ENCODE results near the gene RHOA. TPM values are rescaled to one million over a fixed set of nuclear protein-coding genes. Genes with fewer than 3 reads are reported as not detected.
A peak's percentile ranks its signal among the peaks of the same experiment; 100 is the strongest.
"Not testable (repeated sequence)": the region's sequence is repeated elsewhere in the genome, so short reads cannot be mapped to it uniquely, and the experiment has no call there.

Gene RHOA
- total RNA-seq, 4 donors from 2014 or later = 244 to 411 (median 282) TPM

DNA sequence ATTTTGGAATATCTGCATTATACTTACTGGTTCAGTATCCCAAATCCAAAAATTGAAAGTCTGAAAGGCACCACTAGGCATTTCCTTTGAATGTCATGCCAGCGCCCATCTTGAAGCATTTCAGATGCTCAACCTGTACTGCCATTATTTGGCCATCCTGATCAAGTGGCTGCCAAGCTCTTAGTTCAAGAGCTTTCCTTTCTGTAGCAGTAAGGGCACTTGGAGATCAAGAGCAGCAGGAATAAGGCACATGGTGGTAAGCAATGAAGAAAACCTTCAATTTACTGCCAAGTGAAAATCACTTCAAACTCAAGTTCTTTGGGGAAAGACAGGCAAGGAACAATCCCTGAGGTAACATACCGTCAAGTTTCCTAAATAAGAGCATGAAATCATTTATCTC is 10.0 kb downstream of the RHOA start:
- in situ Hi-C loops (cut with MboI; ENCODE audit: low sequenced_read_pairs in 4 of 4) = no loop called here
- ATAC-seq = no peak
- Histone ChIP-seq H3K27me3 (no peaks in the 10 kb centered on the region), H3K4me1 (peaks cover 67 to 78% of the 10 kb centered on the region in 2 donors), H3K27ac (peak overlapping the region in 2 of 4 donors; percentile 18 to 96), H3K36me3 (no peaks in the 10 kb centered on the region), H3K9me3 (no peaks in the 10 kb centered on the region), H3K4me3 (no peak overlapping the region)
- no peak for DNase-seq
- intact Hi-C loops (cut with DNase I; ENCODE audit: low total_unique reads) = no loop called here
- no peak for TF ChIP-seq POLR2A (IDR thresholded peaks at IDR 0.05)
- TF ChIP-seq, protein P1, sequence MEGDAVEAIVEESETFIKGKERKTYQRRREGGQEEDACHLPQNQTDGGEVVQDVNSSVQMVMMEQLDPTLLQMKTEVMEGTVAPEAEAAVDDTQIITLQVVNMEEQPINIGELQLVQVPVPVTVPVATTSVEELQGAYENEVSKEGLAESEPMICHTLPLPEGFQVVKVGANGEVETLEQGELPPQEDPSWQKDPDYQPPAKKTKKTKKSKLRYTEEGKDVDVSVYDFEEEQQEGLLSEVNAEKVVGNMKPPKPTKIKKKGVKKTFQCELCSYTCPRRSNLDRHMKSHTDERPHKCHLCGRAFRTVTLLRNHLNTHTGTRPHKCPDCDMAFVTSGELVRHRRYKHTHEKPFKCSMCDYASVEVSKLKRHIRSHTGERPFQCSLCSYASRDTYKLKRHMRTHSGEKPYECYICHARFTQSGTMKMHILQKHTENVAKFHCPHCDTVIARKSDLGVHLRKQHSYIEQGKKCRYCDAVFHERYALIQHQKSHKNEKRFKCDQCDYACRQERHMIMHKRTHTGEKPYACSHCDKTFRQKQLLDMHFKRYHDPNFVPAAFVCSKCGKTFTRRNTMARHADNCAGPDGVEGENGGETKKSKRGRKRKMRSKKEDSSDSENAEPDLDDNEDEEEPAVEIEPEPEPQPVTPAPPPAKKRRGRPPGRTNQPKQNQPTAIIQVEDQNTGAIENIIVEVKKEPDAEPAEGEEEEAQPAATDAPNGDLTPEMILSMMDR (IDR thresholded peaks at IDR 0.05 in 4 of 5, conservative IDR thresholded peaks at IDR 0.05 in 1 of 5) = no peak

DNA sequence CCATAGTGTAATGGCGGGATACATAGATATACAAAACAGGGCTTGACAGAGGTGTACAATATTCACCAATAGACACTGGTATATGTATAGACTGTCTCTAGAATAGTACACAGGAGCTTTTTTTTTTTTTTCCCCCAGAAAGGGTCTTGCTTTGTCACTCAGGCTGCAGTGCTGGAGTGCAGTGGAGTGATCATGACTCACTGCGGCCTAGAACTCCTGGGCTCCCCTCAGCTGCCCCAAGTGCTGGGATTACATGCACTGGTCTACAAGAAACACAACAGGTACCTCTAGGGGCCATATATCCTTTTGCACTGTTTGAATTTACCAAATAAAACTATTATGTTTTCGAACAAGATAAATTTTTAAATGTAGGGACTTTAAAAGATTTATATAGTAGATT is 12.3 kb downstream of the RHOA start:
- peaks cover 55 to 65% of the 10 kb centered on the region in 2 donors for H3K4me1 ChIP-seq
- intact Hi-C loops (cut with DNase I; ENCODE audit: low total_unique reads) (no loop called here), in situ Hi-C loops (cut with MboI; ENCODE audit: low sequenced_read_pairs in 4 of 4) (no loop called here)
- no peaks in the 10 kb centered on the region for H3K27me3 ChIP-seq
- ATAC-seq = no peak
- H3K9me3 ChIP-seq = no peaks in the 10 kb centered on the region
- no peak overlapping the region for H3K4me3 ChIP-seq
- DNase-seq = no peak
- peak overlapping the region; percentile 10 to 67 (median 40) for H3K27ac ChIP-seq
- H3K36me3 ChIP-seq = peaks cover 0 to 10% of the 10 kb centered on the region in 2 donors
- TF ChIP-seq POLR2A (IDR thresholded peaks at IDR 0.05) = no peak
- TF ChIP-seq, protein P1 (IDR thresholded peaks at IDR 0.05 in 4 of 5, conservative IDR thresholded peaks at IDR 0.05 in 1 of 5) = no peak

DNA sequence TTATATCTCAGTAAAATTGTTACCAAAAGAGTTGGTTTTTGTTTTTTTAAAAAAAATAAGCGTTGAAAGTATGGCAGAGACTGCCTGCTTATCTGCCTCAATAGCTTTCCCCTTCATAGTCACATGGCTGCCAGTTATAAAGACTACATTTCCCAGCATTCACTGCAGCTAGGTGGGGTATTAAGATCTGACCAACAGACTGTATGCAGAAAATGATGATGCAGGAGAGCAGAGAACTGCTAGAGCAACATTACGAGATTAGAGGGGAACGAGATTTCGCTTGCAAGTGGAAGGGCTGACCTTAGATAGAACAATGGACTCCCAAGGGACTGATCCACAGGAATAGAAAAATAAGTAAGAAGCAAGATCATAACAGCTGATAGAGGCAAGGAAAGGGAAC is 14.3 kb downstream of the RHOA start:
- Histone ChIP-seq H3K36me3 (peaks cover 0 to 13% of the 10 kb centered on the region in 2 donors), H3K4me3 (no peak overlapping the region), H3K27me3 (no peaks in the 10 kb centered on the region), H3K9me3 (no peaks in the 10 kb centered on the region), H3K27ac (peak overlapping the region; percentile 60 to 75 (median 64)), H3K4me1 (peaks cover 53 to 57% of the 10 kb centered on the region in 2 donors)
- no peak for DNase-seq
- intact Hi-C loops (cut with DNase I; ENCODE audit: low total_unique reads) = no loop called here
- peak; percentile 77 to 84 for ATAC-seq
- in situ Hi-C loops (cut with MboI; ENCODE audit: low sequenced_read_pairs in 4 of 4) = no loop called here
- TF ChIP-seq, protein P1 (IDR thresholded peaks at IDR 0.05 in 4 of 5, conservative IDR thresholded peaks at IDR 0.05 in 1 of 5) = no peak
- TF ChIP-seq POLR2A (IDR thresholded peaks at IDR 0.05) = no peak

DNA sequence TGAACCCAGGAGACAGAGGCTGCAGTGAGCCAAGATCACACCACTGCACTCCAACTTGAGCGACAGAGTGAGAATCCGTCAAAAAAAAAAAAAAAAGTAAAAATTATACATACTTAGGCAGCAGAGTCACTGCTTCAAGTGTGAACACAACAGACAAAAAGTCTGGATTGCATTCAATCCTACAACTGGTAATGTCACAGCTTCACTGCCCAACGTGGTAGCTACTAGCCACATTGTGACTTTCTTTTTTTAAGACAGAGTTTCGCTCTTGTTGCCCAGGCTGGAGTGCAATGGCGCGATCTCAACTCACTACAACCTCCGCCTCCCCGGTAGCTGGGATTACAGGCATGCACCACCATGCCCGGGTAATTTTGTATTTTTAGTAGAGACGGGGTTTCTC is 20.5 kb downstream of the RHOA start:
- DNase-seq; H3K27ac ChIP-seq; in situ Hi-C loops (cut with MboI; ENCODE audit: low sequenced_read_pairs in 4 of 4); H3K27me3 ChIP-seq; H3K9me3 ChIP-seq; ATAC-seq; H3K4me3 ChIP-seq: not testable (repeated sequence)
- H3K4me1 ChIP-seq = peaks cover 42 to 44% of the 10 kb centered on the region in 2 donors
- intact Hi-C loops (cut with DNase I; ENCODE audit: low total_unique reads) = loop anchor here (5.0 kb wide), 1 partner anchor 1204 kb away; the partner anchor contains the start of gene CDC25A
- peaks cover 0 to 12% of the 10 kb centered on the region in 2 donors for H3K36me3 ChIP-seq

DNA sequence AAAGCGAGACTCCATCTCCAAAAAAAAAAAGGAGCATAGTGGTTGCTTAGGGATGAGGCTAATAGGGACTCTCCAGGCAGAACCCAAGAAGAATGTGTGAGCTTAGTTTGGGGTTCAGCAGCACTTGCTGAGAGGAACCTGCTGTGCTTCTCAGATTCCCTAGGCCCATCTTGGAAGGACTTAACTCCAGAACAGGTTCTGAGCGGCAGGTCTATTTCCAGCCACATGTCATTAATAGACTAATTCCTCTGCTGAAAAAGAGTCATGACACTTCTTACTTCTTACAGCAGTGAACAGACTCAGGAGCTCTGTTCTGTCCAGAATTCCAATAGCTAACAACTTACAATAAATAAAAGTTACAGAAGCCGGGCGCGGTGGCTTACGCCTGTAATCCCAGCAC is 22.5 kb downstream of the RHOA start:
- in situ Hi-C loops (cut with MboI; ENCODE audit: low sequenced_read_pairs in 4 of 4) (no loop called here), intact Hi-C loops (cut with DNase I; ENCODE audit: low total_unique reads) (no loop called here)
- Histone ChIP-seq H3K27me3 (no peaks in the 10 kb centered on the region), H3K36me3 (peaks cover 0 to under 1% of the 10 kb centered on the region in 2 donors), H3K4me1 (peaks cover 47 to 54% of the 10 kb centered on the region in 2 donors), H3K27ac (peak overlapping the region; percentile 15 to 75 (median 59)), H3K9me3 (no peaks in the 10 kb centered on the region), H3K4me3 (no peak overlapping the region)
- ATAC-seq (peak; percentile 71 to 76), DNase-seq (no peak)
- TF ChIP-seq POLR2A (IDR thresholded peaks at IDR 0.05) = no peak

DNA sequence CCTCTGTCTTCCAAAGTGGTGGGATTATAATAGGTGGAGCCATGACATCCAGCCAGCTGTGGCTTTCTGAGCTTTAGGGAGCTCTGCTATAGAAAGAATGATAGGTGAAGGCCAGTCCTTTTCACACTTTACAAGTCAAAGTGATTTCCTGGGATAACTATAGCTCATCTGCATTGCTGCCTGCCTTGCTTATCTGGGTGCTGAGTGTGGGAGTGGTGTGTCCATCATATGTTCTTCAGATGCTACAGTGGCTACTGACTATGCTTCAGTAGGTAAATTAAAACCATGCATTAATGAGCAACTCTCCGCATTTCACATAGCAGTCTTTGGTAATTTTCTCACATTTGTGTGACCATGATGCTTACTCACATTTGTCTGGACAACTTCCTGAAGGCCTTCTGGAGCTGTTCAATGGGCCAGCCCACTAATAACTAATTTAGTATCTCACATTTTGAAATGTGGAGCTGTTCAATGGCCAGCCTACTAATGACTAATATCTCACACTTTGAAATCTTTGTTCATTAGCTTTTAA is 23.4 kb downstream of the RHOA start:
- in situ Hi-C loops (cut with MboI; ENCODE audit: low sequenced_read_pairs in 4 of 4) (no loop called here), intact Hi-C loops (cut with DNase I; ENCODE audit: low total_unique reads) (no loop called here)
- Histone ChIP-seq H3K36me3 (no peaks in the 10 kb centered on the region), H3K4me3 (no peak overlapping the region), H3K4me1 (peaks cover 46 to 50% of the 10 kb centered on the region in 2 donors), H3K27ac (peak overlapping the region in 3 of 4 donors; percentile 49 to 75 (median 69)), H3K9me3 (no peaks in the 10 kb centered on the region), H3K27me3 (no peaks in the 10 kb centered on the region)
- DNase-seq = no peak
- TF ChIP-seq POLR2A (IDR thresholded peaks at IDR 0.05) = no peak
- TF ChIP-seq, protein P1 (IDR thresholded peaks at IDR 0.05 in 4 of 5, conservative IDR thresholded peaks at IDR 0.05 in 1 of 5) = no peak
- no peak for ATAC-seq

Measured in gastrocnemius medialis (tissue), 4 donors.